22Rv1 (cell line): ENCODE data around the gene SETD2.

ENCODE experiments used
- H3K27ac ChIP-seq: fragments of 450-650 bp; 2 replicates; pipeline ENCODE4 v1.5.1; 2017
- CTCF ChIP-seq: fragments of 450-650 bp; IDR thresholded peaks from 2 replicates; pipeline ENCODE4 v1.5.1; 2017; ENCODE audit warnings: mild to moderate bottlenecking
- ZFX ChIP-seq: fragments of 450-650 bp; IDR thresholded peaks from 2 replicates; pipeline ENCODE4 v1.6.1; 2017; ENCODE audit warnings: antibody characterized with exemption, borderline replicate concordance

Gene SETD2

GRCh38 chr3:46977811-46978195 lies 186.1 kb downstream of the SETD2 start:
- TF ChIP-seq ZFX (no peak), CTCF (no peak)
- peak overlapping the region; percentile 75; the same call in 1 of the 2 replicates for H3K27ac ChIP-seq

GRCh38 chr3:46976326-46977190 lies 187.4 kb downstream of the SETD2 start, which contains the start of gene CCDC12:
TSS of gene CCDC12 (minus strand) at chr3:46976745. CDS start at chr3:46976732, 13 bp downstream.
- peak within 1 kb of the TSS; percentile 75 for H3K27ac ChIP-seq
- TF ChIP-seq CTCF (no peak), ZFX (no peak)

DNA sequence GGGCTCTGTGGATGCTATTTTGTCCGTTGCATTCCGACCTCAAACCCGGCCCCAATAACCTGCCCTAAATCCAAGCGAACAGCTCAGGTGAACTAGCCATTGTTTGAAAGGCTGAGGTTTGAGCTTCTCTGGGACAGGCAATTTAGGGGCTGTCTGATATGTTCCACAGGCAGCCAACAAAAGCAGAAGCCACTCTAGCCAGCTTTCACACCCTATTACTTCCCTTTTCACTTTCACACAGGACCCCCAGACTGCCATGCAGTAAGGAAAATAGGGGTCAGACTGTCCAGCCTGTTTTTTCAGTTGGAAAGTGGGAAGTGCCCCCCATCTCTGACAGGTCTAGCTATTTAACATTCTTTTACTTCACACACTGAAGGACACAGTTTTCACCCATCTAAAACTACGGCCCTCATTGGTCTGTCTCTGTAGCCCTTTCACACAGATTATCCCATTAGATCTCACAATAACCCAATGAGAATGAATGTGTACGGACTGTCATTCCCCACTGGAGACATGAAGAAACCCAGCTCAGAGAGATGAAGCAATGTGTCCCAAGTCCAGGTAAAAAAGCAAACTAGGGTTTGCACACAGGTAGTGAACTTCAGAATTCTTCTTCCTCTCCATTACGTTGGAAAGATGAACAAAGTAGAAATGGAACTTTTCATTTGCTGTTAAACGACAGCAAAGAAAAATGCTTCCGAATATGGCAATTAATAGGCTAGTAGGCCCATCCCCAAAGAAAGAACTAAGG lies 189.3 kb downstream of the SETD2 start:
- TF ChIP-seq ZFX: no peak
- TF ChIP-seq CTCF: no peak
- H3K27ac ChIP-seq: no peak overlapping the region

- no peak overlapping the region for H3K27ac ChIP-seq
- TF ChIP-seq ZFX (no peak), CTCF (no peak)
Measured at GRCh38 chr3:46972396-46972795, 191.5 kb downstream of the SETD2 start.

DNA sequence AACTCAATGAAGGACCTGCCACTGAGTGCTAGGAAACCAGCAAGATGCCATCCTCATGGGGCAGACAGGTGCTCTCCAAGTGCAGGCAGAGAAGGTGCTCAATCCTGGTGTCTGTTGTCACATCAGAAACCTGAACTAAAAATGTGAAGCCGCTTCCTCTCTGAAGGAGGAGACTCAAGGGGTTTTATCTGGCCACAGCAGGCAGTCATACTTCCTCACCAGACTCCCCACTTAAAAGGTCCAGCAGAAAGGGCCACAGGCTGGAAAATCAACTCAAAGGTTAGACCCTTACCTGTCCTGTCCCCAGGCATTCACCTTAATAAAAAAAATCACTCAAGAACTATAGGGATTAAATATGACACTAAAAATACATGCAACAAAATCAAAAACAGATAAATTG lies 192.2 kb downstream of the SETD2 start:
- TF ChIP-seq CTCF (no peak), ZFX (no peak)
- H3K27ac ChIP-seq: no peak overlapping the region

- no peak overlapping the region for H3K27ac ChIP-seq
- TF ChIP-seq ZFX: no peak
- TF ChIP-seq CTCF: no peak
Measured at GRCh38 chr3:46971151-46971550, 192.8 kb downstream of the SETD2 start.

DNA sequence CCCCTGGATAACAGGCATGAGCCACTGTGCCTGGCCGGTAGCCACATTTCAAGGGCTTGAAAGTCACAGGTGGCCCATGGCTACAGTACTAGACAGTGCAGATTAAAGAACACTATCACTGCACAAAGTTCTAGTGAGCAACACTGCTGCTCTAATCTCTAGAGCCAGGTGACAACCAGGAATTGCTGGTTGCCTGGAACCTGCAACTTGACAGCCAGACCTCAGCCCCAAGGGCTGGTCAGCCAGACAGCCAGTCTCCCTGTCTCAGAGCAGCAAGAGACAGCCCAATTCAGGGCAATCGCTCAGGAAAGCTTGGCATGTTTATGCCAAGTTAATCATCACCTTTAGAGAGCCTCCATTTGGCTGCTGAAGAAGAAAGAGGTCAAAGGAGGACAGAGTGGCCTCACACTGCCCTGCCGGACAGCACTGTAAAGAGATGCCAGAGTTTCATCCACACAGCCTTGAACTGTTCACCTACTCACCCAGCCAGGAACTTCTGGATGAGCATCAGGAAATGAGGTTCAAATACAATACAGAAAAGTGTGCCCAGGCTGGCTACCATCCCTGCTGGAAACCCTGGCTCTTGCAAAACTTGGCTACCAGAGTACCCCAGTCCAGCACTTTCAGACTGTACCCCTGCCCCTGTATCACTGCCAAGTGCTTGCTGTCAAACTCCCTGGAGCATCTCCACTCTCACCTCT lies 193.4 kb downstream of the SETD2 start:
- no peak overlapping the region for H3K27ac ChIP-seq
- TF ChIP-seq CTCF (no peak), ZFX (no peak)
